Stromal cell of bone marrow (primary cell): ENCODE results near the gene CHRNA4.

ENCODE experiments used
- DNase-seq: peaks from one replicate; pipeline ENCODE4 v3.0.0-alpha.2; 2012; ENCODE audit warnings: low read depth

CHRNA4 gene

DNA sequence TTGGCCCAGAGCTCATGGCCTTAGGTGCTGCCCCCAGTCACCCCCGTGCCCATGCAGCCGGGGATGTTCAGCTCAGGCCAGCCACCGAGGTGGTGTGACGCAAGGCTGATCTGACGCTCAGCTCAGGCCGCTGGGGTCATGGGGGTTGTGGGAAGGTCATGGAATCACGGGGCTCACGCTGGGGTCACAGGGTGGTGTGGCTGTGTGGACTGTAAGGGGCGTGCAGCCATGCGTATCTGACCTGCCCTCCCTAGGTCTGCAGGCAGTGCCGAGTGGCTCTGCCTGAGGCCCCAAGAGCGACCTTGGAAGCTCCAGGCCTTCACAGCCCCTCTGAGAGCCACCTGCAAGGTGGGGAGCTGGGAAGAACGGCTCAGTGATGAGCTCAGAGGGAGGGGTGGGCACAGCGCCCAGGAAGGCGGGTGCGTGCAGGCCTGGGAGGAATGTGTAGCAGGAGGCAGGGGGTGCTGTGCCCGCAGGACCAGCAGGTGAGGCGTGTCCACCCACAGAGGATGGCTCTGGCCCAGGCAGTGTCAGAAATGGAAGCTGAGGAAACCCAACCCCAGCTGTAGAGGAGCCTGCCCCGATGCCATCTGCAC lies 27.8 kb downstream of the CHRNA4 start:
- no peak for DNase-seq

DNA sequence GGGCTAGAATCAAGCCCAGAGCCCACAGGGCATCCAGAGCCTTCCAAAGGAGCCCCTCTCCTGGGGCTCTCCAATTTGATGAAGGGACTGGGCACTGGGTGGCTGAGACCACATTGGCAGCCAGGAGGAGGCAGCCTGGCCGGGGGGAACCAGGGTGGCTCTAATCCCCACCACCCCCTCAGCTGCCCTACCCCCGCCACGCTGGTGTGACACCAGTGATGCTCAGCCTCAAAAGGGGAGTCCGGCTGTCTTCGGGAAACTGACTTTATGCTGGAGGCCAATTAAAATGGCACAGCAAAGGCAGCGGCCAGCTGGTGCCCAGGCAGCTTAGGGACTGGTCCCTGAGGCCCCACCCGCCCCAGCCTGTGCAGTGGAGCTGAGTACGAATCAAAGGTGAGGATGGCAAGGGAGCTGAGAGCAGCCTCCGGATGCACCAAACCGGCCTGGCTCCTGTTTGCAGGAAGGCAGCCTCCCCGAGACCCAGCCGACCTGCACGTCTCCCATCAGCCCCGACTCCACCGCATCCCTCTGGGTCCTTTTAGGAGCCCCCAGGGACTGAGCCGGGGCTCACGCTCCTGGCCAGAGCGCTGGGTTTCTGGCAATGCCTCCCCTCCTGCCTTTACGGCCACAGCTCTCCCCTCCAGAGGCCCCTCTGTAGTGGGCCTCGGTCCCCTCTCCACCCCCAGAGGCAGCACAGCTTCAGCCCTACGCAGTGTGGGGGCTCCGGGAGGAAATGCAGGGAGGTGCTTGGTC lies 28.5 kb downstream of the CHRNA4 start:
- no peak for DNase-seq

DNA sequence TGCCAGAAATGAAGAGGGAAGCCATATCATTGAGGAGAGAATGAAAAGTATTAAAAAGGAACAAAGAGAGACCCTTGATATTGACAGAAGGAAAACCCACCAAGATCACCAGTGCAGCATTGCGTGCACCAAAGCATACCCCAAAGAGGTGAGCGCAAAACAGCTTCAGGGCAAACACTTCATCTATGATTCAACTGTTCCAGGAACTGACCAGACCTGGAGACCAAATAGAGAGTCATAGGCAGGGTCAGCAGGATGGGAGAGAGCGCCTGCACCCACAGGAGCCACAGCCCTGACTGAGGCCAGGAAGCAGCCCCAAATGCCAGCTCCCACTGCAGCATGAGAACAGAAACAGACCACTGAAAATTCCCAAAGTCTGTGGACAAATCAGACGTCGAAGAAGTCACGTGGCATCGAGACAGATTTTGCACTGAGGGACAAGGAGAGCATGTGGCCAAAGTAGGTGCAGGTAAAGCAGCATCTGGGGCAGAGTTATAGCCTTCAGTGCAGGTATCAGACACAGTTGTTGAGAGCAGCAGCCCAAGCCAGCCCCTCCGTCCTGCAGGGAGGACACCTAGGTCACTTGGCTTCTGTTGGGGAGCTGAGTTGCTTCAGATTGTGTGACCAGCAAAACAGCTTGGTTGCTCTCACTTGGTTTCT lies 29.3 kb downstream of the CHRNA4 start:
- no peak for DNase-seq

DNA sequence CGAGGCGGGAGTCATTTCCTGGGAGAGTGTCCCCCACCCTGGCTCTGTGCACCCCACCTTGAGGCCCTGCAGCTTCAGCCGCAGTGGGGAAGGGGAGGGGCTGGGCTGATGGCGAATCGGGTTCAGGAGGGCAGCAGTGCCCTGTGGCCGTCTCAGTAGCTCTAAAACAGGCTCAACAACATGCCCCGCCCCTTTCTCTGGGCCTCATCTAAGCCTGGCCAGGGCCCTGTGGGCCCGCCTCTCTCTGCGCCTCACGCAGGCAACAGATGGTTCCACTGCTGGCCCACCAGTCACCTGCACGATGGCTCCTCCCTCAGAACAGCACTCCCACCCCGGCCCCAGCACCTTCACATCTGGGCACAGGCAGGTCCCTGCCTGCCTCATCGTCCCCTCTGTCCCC lies 30.2 kb downstream of the CHRNA4 start:
- no peak for DNase-seq

DNA sequence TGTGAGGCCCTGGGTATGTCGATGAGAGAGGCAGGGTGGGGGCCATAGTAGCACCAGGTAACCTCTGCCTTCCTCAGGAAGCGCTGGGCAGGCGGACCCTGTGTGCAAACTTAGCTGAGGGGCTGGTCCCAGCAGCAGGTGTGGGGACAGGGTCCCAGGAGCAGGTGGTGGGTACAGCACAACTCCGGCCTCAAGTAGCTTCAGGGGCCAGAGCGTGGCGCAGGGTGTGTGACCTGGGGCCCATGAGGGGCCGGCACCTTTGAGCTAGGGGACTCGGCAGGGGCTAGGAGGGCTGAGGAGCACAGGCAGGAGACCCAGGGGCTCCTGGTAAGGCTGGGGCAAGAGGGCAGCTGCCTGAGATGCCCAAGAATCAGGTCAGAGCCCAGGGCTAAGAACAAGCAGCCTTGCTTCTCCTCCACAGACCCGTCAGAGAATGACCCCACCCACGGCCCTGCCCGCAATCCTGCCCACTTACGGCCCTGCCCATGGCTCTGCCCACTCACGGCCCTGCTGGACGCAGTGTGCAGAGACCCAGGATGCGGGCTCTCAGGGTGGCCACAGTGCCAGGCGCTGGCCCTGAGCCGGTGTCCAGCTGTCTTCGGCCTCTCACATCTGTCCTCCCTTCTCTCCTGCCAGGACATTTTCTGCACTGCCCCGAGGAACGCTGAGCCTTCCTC lies 30.9 kb downstream of the CHRNA4 start:
- no peak for DNase-seq

DNA sequence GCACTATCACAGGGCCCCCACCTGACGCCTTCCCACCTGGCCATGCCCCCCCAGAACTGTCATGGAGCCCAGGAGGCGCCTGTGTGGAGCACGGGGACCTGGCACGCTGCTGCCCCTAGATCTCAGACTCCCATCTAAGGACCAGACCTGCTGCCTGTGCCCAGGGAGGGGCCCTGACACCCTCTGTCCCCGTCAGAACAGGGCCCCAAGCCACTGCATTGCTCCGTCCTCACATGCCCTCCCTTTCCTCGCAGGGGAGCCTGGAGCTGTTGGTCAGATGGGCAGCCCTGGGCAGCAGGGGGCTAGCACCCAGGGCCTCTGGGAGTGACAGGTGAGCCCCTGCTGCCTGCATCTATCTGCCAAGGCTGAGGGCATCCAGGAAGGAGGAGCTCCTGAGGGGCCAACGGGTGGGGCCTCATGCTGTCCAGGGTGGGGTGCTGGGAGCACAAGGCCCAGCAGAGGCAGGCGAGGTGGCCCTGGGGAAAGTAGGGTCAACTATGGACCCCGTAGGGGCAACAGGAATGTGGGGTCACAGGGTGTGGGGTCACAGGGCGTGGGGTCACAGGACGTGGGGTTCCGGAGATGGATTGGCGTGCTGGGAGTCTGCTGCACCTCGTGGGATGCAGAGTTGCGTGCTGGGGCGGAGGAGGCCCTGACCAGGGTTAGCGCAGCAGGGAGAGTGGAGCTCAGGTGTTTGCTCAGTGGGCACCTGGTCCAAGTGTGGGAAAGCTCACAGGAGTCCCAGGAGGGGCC lies 31.6 kb downstream of the CHRNA4 start:
- DNase-seq, result no peak

DNA sequence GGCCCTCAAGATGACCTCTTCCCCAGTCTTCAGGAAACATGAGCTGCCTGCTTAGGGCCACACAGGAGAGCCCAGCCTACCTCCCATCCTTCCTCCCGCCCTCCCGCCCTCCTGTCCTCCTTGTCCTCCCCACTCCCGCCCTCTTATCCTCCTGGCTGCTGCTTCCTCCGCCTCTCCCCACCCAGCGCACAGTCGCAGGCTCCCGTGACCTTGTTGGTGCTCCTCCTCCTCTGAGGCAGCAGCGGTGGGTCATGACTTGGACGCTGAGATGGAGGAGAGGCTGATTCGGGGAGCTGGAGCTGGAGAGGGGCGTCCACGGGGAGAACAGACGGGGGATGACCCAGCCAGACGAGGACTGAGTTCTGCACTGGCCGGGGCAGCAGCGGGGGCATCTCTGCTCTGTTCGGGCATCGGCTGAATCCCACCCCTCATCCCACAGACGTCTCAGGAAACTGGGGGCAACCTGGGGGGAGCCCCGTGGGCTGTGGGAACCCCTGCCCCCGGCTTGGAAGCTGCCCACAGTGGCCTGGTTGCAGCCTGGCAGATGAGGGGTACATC lies 32.4 kb downstream of the CHRNA4 start:
- DNase-seq, result no peak

DNA sequence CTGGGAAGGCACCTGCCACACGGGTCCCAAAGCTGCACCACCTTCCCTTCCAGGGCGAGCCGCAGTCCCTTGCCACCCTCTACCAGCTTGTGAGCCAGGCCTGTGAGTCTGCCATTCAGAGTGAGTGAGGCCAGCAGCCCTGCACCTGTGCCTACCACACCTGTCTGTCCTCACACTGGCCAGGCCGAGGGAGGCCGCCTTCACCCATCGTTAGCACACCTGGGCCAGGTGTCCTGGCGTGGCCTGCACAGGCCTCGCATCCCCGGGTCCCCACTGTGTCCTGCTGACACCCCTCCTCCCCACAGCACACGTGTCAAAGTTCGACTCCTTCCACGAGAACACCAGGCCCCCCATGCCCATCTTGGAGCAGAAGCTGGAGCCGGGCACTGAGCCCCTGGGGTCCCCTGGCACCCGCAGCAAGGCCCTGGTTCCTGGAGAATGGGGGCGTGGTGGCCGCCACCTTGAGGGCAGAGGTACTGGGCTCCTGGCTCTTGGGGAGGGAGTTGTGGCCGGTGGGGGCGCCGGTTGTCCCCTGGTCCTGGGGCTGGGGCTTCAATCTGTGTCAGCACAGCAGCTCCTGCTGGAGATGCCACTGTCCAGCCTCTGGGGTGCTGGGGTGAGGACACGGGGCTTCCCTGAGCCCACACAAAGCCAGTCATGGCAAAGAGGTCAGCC lies 33.0 kb downstream of the CHRNA4 start:
- DNase-seq, result no peak

DNA sequence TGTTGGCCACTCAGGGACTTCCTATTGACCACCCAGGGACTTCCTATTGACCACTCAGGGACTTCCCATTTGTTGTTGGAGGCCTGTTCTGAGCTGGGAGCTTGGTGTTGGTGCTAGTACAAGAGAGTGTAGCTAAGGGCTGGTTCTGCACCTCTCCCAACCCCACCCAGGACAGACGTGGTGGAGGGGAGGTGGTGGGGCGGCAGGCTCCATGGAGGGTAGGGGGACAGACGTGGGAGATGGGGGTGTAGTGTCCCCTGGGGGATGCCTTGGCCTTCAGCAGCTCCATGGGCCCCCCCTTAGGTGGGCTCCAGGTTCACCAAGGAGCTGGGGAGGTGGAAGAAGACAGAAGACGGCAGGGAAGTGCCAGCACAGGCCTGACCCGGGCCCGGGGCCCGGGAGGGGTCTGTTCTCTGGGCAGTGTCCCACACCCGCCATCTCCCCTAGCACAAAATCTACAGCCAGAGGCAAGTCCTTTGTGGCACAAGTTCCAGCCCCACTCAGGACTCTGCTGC lies 33.9 kb downstream of the CHRNA4 start:
- no peak for DNase-seq

DNA sequence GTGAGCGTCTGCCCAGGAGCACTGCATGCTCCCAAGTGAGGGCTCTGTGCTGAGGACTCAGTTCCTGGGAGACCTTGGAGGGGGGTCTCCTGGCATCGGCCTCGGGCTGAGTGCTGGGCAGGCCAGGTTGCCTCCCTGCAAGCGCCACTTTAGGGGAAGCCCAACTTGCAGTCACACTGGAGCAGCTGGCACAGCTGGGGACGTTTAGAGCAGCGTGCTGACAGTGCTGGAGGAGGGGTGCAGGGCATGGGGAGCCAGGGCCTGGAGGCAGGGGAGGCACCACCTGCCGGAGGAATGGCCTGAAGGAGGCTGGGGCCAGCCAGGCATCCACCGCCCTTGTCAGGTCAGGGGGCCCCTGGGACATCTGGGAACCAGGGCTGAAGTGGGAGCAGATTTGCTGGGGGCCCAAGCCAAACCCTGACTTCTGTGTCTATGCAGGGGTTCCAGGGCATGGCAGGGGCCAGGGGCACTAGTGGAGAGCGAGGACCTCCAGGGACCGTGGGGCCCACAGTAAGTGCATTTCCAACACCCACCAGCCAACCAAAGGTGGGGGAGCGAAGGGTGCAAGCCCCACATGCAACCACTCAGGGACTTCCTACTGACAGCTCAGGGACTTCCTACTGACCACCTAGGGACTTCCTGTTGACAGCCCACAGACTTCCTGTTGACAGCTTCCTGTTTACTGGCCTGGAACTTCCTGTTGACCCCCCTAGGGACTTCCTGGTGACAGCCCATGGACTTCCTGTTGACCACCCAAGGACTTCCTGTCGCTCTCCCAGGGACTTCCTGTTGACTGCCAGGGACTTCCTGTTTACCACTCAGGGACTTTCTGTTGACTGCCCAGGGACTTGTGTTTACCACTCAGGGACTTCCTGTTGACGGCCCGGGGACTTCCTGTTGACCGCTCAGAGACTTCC lies 34.6 kb downstream of the CHRNA4 start:
- DNase-seq, result no peak

DNA sequence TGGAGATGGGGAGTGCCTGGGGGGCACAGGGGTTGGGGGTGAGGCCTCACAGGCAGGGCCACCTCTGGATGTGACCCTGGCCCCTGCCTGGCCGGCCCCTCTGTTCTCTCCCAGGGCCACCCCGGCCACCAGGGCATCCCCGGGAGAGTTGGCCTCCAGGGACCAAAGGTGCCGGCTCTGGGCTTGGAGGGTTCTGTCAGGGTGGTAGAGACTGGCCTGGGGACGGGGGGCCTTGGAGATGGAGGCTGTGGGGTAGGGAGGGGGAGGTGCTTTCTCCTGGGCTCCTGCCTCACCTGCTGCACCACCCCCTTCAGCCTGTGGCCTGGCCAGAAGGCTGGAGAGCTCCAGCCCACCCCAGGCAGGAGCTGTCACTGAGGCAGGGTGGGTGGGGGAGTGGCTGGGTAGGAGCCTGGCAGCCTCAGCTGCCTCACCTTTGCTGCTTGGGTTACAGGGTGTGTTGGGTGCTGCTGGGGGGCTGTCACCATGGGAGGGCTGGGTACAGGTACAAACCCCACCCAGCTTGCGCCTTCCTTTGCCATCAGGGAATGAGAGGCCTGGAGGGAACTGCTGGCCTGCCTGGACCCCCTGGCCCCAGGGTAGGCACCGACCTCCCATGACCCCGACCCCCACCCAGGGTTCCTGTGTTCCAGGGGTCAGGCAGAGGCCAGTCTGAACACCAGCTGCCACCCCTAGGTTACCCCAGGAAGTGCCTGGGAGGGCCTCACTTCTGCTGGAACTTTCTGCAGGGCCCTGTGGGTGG lies 35.4 kb downstream of the CHRNA4 start:
- no peak for DNase-seq

DNA sequence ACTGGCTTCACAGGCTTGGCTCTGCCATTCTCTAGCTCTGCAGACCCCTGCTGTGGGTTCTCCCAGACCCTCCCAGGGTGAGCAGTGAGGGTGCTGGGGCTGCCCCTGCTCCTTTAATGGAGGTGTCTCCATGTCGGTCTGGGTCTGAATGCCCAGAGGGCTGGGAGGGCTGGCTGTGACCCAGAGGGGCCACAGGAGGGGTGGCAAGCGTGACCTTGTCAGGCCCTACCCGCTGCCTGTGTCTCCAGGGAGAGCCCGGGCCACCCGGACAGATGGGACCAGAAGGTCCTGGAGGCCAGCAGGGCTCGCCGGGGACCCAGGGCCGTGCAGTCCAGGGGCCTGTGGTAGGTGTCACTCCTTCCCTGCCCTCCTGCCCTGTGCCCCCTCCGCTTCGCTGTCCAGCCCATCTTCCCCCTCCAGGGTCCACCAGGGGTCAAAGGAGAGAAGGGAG lies 36.1 kb downstream of the CHRNA4 start:
- DNase-seq, result no peak

DNA sequence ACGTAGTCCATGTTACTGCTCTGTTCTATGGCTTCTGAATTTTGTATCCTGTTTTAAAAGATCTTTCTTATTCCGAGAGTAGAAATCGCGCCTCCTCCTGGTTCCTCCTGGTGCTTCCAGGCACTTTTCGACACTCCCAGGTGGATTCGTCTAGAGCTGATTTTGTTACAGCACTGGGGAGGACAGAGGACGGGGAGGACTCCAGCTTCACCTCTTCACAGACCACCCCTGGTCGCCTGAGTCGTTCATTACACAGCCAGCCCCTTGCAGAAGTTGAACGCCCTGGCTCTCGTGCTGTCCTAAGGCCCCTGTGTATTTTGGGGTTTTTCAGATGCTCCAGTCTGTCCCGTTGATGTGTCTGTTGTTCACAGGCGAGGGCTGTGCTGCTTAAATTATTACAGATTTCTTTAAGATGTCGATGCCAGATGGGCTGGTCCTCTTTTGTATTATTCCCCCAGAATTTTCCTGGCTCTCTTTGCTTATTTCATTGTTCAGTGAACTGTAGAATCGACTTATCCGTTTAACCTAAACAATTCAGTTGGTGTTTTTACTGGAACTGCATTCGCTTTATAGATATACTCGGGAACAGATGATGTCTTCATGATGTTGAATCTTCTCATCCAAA lies 37.7 kb downstream of the CHRNA4 start:
- DNase-seq, result no peak

DNA sequence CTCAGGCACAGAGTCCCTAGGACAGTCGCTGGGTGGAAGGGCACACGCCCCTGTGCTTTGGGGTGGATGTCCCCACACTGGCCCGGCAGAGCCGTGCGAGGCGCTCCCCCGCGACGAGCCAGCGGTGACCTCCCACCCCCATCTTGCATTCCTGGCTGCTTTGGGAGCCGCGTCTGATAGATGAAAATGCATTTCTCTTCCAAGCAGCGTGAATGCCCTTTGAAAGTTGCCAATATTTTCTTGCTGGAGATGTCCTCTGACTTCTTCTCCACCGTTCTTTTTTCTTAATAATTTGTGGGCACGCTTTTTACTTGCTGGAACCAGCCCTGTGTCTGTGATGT lies 38.2 kb downstream of the CHRNA4 start:
- no peak for DNase-seq

DNA sequence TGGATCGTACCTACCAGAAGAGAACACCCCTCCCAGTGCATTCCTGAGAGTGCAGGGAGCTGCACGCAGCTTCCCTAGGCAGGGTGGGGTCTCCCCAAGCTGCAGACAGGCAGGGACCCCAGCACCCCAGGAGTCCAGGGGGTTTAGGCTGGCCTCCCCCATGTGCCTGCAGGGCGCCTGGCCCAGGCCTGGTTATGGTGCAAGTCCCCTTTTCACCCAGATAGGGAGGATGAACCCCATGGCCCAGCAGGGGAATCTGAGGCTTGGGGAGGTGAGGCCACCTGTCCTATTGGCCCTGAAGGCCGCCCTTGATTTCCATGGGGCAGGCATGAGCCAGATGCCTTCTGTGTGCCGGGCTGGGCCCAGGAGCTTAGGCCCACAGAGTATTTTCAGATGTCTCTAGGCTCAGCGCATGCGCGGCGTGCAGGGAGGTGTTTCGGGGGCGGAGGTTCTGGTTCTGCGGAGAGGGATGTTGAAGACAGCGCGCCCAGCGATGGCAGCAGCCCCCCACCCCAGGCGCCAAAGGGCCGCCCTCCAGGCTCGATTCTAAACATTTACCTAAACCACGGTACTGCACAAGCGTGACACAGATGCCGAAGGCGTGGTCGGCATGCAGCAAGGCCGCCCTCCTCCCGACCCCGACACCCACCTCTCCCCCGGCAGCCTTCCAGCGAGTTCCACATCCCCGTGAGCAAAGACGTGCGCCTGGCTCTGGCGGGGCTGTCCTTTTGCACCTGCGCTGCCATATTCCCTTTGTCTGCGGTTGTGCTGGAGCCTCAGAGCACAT lies 38.8 kb downstream of the CHRNA4 start:
- no peak for DNase-seq

DNA sequence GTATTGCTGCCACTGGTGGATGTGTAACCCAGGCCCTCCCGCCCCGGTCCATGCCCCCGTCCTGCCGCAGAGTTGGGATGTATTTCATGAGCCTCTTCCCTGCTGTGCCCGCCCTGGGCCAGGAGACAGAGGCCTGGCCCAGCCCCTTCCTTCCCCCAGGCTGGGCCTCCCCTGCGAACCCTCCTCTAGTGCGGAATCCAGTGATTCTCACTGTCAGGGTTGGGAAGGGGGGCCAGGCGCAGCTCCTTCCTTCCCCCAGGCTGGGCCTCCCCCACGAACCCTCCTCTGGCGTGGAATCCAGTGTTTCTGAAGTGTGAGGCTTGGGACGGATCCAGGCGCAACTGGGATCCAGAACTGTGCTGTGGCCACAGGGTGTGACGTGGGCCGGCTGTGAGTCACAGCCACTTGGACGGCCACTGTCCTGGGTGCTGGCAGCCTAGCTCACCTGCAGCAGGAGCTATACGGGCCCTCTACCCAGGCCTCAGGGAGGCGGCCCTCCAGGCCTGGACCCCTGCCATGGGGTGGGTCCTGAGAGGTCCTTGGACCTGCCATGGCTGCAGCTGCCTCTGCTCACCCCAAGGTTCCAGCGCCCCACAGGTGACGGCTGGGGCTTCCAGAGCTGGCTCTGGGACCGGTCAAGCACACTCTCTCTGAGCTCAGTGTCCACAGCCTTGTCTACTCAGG lies 39.9 kb downstream of the CHRNA4 start:
- DNase-seq, result no peak

DNA sequence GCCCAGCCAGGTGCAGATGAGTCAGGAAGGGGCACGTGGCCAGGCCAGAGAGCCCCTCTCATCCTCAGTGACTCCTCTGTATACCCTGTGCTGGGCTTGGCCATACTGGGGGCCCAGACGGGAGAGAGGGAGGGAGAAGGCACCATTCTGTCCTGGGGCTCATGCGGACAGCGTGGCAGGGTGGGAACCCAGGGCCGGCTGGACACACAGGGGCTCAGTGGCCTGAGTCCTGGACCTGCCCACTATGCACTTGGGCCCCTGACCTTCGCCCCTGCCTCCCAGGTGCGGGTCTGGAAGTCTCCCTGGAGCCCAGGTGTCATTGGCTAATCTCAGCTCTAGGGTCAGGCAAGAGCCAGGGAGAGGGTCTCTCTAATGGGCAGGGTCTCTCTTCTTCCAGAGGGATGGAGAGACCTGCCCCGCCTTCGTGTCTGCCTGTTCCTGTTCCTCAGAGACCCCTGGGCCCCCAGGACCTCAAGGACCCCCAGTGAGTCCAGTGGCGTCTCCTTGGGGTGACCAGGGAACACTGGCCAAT lies 40.5 kb downstream of the CHRNA4 start:
- DNase-seq, result no peak
